Measurements from ENCODE around the gene NADK. TPM values are rescaled to one million over a fixed set of nuclear protein-coding genes. Genes with fewer than 3 reads are reported as not detected.
"Not testable (repeated sequence)": the region's sequence is repeated elsewhere in the genome, so short reads cannot be mapped to it uniquely, and the experiment has no call there.

NADK gene
- total and polyA plus RNA-seq, 2 of the 13 experiments (the other 11 are each of a cell fraction or from before 2014, with no cell fraction given), result 56.6 to 60.1 TPM

GRCh38 chr1:1745651-1746565 is 32.4 kb downstream of the NADK start (continued):
- TF ChIP-seq ZNF574 (CRISPR knock-in tag; IDR thresholded peaks at IDR 0.05) (peak; percentile 82), KDM2A (CRISPR knock-in tag; IDR thresholded peaks at IDR 0.05; ENCODE audit: borderline replicate concordance, low read depth) (peak; percentile 46; the same call in 1 of the 2 replicates), RAD21 (CRISPR knock-in tag; IDR thresholded peaks at IDR 0.05) (peak; percentile 61), NR2F6 (CRISPR knock-in tag; IDR thresholded peaks at IDR 0.05) (peak; percentile 11; the same call in 1 of the 2 replicates), ZNF770 (CRISPR knock-in tag; IDR thresholded peaks at IDR 0.05) (peak; percentile 71; the same call in 1 of the 2 replicates), POGZ (CRISPR knock-in tag; IDR thresholded peaks at IDR 0.05) (peak; percentile 28; the same call in 1 of the 2 replicates), UBTF (CRISPR knock-in tag; IDR thresholded peaks at IDR 0.05) (peak; percentile 45; the same call in 1 of the 2 replicates), TARDBP (CRISPR knock-in tag; IDR thresholded peaks at IDR 0.05) (peak; percentile 44; the same call in 1 of the 2 replicates), ATF7 (IDR thresholded peaks at IDR 0.05) (peak; percentile 92), ARID4A (CRISPR knock-in tag; IDR thresholded peaks at IDR 0.05; ENCODE audit: borderline replicate concordance) (peak; percentile 23; the same call in 1 of the 2 replicates), MYC (CRISPR knock-in tag; IDR thresholded peaks at IDR 0.05; ENCODE audit: borderline replicate concordance) (peak; percentile 33; the same call in 1 of the 2 replicates), GMEB1 (CRISPR knock-in tag; IDR thresholded peaks at IDR 0.05; ENCODE audit: borderline replicate concordance) (peak; percentile 48; the same call in 1 of the 2 replicates)
- not testable (repeated sequence) for TF ChIP-seq NR2F6 (IDR thresholded peaks at IDR 0.05); ATF7 (CRISPR knock-in tag; IDR thresholded peaks at IDR 0.05)

Data from HepG2 (cell line).